Activated naive CD8-positive, alpha-beta T cell treated with anti-CD3 and anti-CD28 coated beads for 36 hours (primary cell): ENCODE results near the gene ZFR2. TPM values are rescaled to one million over a fixed set of nuclear protein-coding genes. Genes with fewer than 3 reads are reported as not detected.

ENCODE experiments used
- DNase-seq: peaks from one replicate; pipeline ENCODE4 v3.0.0; 2021
- H3K27ac Mint-ChIP-seq: one replicate; pipeline ENCODE4 v1.8.0; 2022; ENCODE audit warnings: mild to moderate bottlenecking, moderate library complexity, mixed read lengths
- H3K27me3 Mint-ChIP-seq: one replicate; pipeline ENCODE4 v1.8.0; 2022; ENCODE audit warnings: mild to moderate bottlenecking, mixed read lengths
- H3K36me3 Mint-ChIP-seq: one replicate; pipeline ENCODE4 v1.8.0; 2021; ENCODE audit warnings: mild to moderate bottlenecking, mixed read lengths
- H3K4me1 Mint-ChIP-seq: one replicate; pipeline ENCODE4 v1.8.0; 2021; ENCODE audit warnings: mixed read lengths
- H3K4me3 Mint-ChIP-seq: one replicate; pipeline ENCODE4 v1.8.0; 2022; ENCODE audit warnings: mild to moderate bottlenecking, moderate library complexity, mixed read lengths
- H3K9me3 Mint-ChIP-seq: one replicate; pipeline ENCODE4 v1.8.0; 2022; ENCODE audit warnings: mixed read lengths
- total RNA-seq, 2 experiments: library from RNA; stranded (reverse); gene quantifications; one replicate each; pipeline ENCODE4 v1.2.3, GENCODE V29; 2021

Gene ZFR2
- total RNA-seq, 2 experiments from 2014 or later, result 0.54 to 0.84 TPM

GRCh38 chr19:3803986-3804385, 64.9 kb downstream of the ZFR2 start:
- Mint-ChIP-seq H3K4me3 (no peak overlapping the region), H3K9me3 (no peaks in the 10 kb centered on the region), H3K27ac (no peak overlapping the region)

GRCh38 chr19:3803114-3803888, 65.5 kb downstream of the ZFR2 start:
- no peak for DNase-seq
- no peak overlapping the region for H3K27ac Mint-ChIP-seq
- peaks cover 19% of the 10 kb centered on the region for H3K4me1 Mint-ChIP-seq
- no peaks in the 10 kb centered on the region for H3K9me3 Mint-ChIP-seq
- no peaks in the 10 kb centered on the region for H3K36me3 Mint-ChIP-seq
- H3K4me3 Mint-ChIP-seq, result no peak overlapping the region
- H3K27me3 Mint-ChIP-seq, result no peaks in the 10 kb centered on the region

More at GRCh38 chr19:3803986-3804385, 64.9 kb downstream of the ZFR2 start:
- DNase-seq, result no peak
- H3K36me3 Mint-ChIP-seq, result no peaks in the 10 kb centered on the region
- peaks cover 18% of the 10 kb centered on the region for H3K4me1 Mint-ChIP-seq
- H3K27me3 Mint-ChIP-seq, result no peaks in the 10 kb centered on the region

DNA sequence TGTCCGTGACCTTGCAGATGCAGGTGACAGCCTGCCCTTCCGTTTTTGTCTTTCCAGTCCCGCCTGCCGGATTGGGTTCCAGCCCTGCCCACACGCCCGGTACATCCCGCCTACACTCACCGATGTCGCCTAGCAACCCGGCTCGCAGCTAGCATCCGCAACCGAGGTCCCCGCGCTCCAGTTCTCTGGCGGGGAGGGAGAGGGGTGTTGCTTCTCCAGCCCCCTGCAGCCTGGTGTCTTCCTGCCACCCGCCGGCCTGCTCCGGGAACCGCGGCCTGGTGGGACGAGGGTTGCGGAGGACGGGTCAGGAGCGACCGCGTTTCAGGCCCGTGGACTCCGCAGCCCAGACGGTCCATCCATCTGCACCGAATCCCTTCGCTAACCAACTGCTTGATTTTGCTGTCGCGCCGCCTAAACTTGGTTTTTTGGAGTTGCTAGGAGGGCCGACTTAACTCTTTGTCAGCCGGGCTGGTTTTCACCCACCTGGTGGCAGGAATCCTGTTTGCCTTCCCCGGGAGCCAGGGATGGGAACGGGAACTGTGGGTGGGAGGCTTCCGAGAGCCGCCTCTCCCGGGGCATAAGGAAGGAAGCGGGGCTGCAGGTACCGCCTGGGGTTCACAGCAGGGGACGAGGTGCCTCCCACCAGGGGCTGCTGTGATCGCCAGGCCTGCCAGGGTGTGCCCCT, 67.3 kb downstream of the ZFR2 start:
- Mint-ChIP-seq H3K9me3 (peaks cover 5% of the 10 kb centered on the region), H3K4me3 (peak overlapping the region; percentile 22), H3K4me1 (peaks cover 19% of the 10 kb centered on the region), H3K36me3 (peaks cover 3% of the 10 kb centered on the region), H3K27ac (no peak overlapping the region), H3K27me3 (no peaks in the 10 kb centered on the region)
- DNase-seq, result peak; percentile 75

- peak overlapping the region; percentile 14 for H3K4me3 Mint-ChIP-seq
- no peak overlapping the region for H3K27ac Mint-ChIP-seq
- H3K4me1 Mint-ChIP-seq, result peaks cover 18% of the 10 kb centered on the region
- peaks cover 7% of the 10 kb centered on the region for H3K9me3 Mint-ChIP-seq
- H3K36me3 Mint-ChIP-seq, result peaks cover 5% of the 10 kb centered on the region
- H3K27me3 Mint-ChIP-seq, result no peaks in the 10 kb centered on the region
- DNase-seq, result no peak
Observed at GRCh38 chr19:3800996-3801395, 67.8 kb downstream of the ZFR2 start.

GRCh38 chr19:3798137-3798536, 70.7 kb downstream of the ZFR2 start:
- H3K27me3 Mint-ChIP-seq, result no peaks in the 10 kb centered on the region
- peaks cover 7% of the 10 kb centered on the region for H3K9me3 Mint-ChIP-seq
- no peak overlapping the region for H3K4me3 Mint-ChIP-seq
- peaks cover 5% of the 10 kb centered on the region for H3K36me3 Mint-ChIP-seq
- peak overlapping the region; percentile 1 for H3K27ac Mint-ChIP-seq
- H3K4me1 Mint-ChIP-seq, result peaks cover 15% of the 10 kb centered on the region
- no peak for DNase-seq

GRCh38 chr19:3796358-3796757, 72.5 kb downstream of the ZFR2 start:
- Mint-ChIP-seq H3K9me3 (peaks cover 7% of the 10 kb centered on the region), H3K27me3 (no peaks in the 10 kb centered on the region), H3K27ac (no peak overlapping the region)

GRCh38 chr19:3793799-3794198, 75.0 kb downstream of the ZFR2 start:
- H3K27me3 Mint-ChIP-seq, result no peaks in the 10 kb centered on the region
- peaks cover 11% of the 10 kb centered on the region for H3K4me1 Mint-ChIP-seq
- no peak overlapping the region for H3K27ac Mint-ChIP-seq
- H3K4me3 Mint-ChIP-seq, result no peak overlapping the region
- peaks cover 5% of the 10 kb centered on the region for H3K36me3 Mint-ChIP-seq
- DNase-seq, result no peak
- H3K9me3 Mint-ChIP-seq, result peaks cover 10% of the 10 kb centered on the region

More at GRCh38 chr19:3796358-3796757, 72.5 kb downstream of the ZFR2 start:
- Mint-ChIP-seq H3K4me3 (no peak overlapping the region), H3K4me1 (peaks cover 17% of the 10 kb centered on the region), H3K36me3 (peaks cover 5% of the 10 kb centered on the region)
- no peak for DNase-seq

GRCh38 chr19:3792114-3792513, 76.7 kb downstream of the ZFR2 start:
- H3K27ac Mint-ChIP-seq, result no peak overlapping the region
- H3K4me1 Mint-ChIP-seq, result peaks cover 7% of the 10 kb centered on the region
- H3K4me3 Mint-ChIP-seq, result no peak overlapping the region
- no peak for DNase-seq
- H3K36me3 Mint-ChIP-seq, result peaks cover 5% of the 10 kb centered on the region
- peaks cover 8% of the 10 kb centered on the region for H3K9me3 Mint-ChIP-seq
- no peaks in the 10 kb centered on the region for H3K27me3 Mint-ChIP-seq

GRCh38 chr19:3790941-3791340, 77.9 kb downstream of the ZFR2 start:
- no peak overlapping the region for H3K27ac Mint-ChIP-seq
- H3K27me3 Mint-ChIP-seq, result no peaks in the 10 kb centered on the region
- peaks cover 7% of the 10 kb centered on the region for H3K4me1 Mint-ChIP-seq
- H3K36me3 Mint-ChIP-seq, result no peaks in the 10 kb centered on the region
- no peak overlapping the region for H3K4me3 Mint-ChIP-seq
- H3K9me3 Mint-ChIP-seq, result peaks cover 3% of the 10 kb centered on the region
- no peak for DNase-seq

- Mint-ChIP-seq H3K4me1 (peaks cover 7% of the 10 kb centered on the region), H3K4me3 (no peak overlapping the region), H3K27me3 (no peaks in the 10 kb centered on the region), H3K9me3 (peaks cover 3% of the 10 kb centered on the region), H3K27ac (no peak overlapping the region), H3K36me3 (no peaks in the 10 kb centered on the region)
- no peak for DNase-seq
Observed at GRCh38 chr19:3790209-3790734, 78.6 kb downstream of the ZFR2 start.

GRCh38 chr19:3788996-3789778, 79.7 kb downstream of the ZFR2 start:
- H3K4me1 Mint-ChIP-seq, result peaks cover 11% of the 10 kb centered on the region
- no peak for DNase-seq
- H3K27me3 Mint-ChIP-seq, result no peaks in the 10 kb centered on the region
- H3K36me3 Mint-ChIP-seq, result peaks cover 6% of the 10 kb centered on the region
- H3K27ac Mint-ChIP-seq, result no peak overlapping the region
- peaks cover 3% of the 10 kb centered on the region for H3K9me3 Mint-ChIP-seq
- no peak overlapping the region for H3K4me3 Mint-ChIP-seq

DNA sequence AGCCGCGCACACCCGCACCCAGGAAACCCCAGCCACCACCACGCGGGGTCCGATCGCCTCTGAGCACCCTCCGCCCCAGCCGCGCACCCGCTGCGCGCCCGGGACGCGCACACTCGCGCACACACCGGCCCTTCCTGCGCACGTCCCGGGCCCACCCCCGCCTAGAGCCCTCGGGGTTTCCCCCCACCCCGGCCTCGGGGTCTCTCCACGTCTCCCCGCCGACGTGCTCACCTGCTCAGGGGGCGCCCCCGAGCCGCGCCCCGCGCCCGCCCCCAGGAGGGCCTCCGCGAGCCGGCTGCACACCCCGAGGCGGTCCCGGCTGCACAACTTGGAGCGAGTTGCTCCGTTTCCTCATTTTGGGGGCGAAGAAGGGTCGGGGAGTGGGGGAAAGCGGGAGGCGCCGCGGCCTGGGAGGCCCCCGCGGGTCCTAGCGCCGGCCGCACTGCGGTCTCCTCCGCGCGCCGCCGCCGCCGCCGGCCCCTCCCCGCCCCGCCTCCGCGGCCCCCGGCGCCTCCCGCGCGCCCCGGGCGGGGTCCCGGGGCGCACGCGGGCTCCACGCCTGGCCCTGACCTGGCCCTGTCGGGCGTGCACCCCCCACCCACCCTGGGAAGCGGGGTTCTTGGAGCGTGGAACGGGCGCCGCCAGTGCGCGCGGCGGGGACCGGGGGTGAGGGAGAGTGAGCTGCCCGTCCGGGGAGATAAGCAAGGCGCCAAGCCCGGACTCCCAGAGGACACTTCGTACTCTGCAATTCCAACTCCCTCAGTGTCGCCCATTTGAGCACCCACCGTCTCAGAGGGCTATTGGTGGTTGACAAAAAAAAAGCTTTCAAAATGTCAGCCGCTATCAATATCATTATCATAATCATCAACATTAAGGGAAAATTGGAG, 82.7 kb downstream of the ZFR2 start, which contains the start of gene MATK:
Gene MATK (minus strand): TSS at position 444 of the 887 bp plus-strand sequence. CDS start 1,246 bp downstream, outside the sequence.
- Mint-ChIP-seq H3K27ac (peak within 1 kb of the TSS; percentile 25), H3K4me3 (peak within 1 kb of the TSS; percentile 86), H3K27me3 (no peaks in the 10 kb centered on the region), H3K4me1 (peaks cover 8% of the 10 kb centered on the region), H3K36me3 (peaks cover 29% of the 10 kb centered on the region), H3K9me3 (peaks cover 14% of the 10 kb centered on the region)
- DNase-seq, result peak; percentile 54

- H3K4me1 Mint-ChIP-seq, result peaks cover 8% of the 10 kb centered on the region
- peak overlapping the region; percentile 25 for H3K27ac Mint-ChIP-seq
- peaks cover 33% of the 10 kb centered on the region for H3K36me3 Mint-ChIP-seq
- DNase-seq, result peak; percentile 45
- H3K9me3 Mint-ChIP-seq, result peaks cover 16% of the 10 kb centered on the region
- H3K27me3 Mint-ChIP-seq, result no peaks in the 10 kb centered on the region
- H3K4me3 Mint-ChIP-seq, result peak overlapping the region; percentile 86
Observed at GRCh38 chr19:3785451-3785937, 83.3 kb downstream of the ZFR2 start.
